ENCODE results near the gene PRKCH. TPM values are rescaled to one million over a fixed set of nuclear protein-coding genes. Genes with fewer than 3 reads are reported as not detected.

The PRKCH gene
- 104 and 107 TPM in 2 replicates for total RNA-seq

DNA sequence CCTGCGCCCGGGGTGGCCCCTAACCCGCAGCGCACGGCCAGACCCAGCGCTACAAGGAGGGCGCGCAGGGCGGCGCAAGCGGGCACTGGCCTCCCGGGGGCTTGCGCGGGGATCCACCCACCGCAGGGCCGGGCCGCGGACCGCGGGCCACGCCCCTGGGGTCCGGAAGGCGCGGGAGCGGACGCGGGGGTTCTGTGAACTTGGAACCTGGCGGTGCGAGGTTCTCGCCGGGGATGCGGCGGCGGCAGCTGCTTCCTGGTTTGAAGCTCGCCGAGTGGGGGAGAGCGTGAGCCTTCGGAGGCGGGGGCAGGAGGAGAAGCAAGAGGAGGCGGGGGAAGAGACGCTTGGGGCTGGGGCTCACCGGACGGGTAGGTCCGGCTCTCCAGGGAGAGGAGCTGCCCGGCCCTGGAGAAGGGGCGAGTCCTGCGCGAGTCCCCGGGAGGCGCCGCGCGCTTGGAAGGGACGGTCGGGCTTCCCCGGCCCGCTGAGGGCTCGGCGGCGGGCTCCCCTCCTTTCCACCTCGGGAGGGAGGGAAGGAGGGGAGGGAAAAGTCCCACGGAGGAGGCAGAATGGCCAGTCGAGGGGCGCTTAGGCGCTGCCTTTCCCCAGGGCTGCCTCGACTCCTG is at the start of gene PRKCH:
TSS of gene PRKCH (plus strand) at position 195 of the 626 bp plus-strand sequence. CDS start 523 bp downstream, outside the sequence.

GRCh38 chr14:61281186-61281947 is 40.0 kb upstream of the PRKCH start, which contains the start of gene TMEM30B:
TSS of gene TMEM30B (minus strand) at chr14:61281338. CDS start at chr14:61281147, 191 bp downstream.

Other genes starting within 250 kb of the PRKCH start
- gene TMEM30B, start 40.2 kb upstream of the PRKCH start, total RNA-seq, result 0.10 and 0.20 TPM in 2 replicates